ENCODE measurements around the gene CGNL1.

Gene CGNL1

DNA sequence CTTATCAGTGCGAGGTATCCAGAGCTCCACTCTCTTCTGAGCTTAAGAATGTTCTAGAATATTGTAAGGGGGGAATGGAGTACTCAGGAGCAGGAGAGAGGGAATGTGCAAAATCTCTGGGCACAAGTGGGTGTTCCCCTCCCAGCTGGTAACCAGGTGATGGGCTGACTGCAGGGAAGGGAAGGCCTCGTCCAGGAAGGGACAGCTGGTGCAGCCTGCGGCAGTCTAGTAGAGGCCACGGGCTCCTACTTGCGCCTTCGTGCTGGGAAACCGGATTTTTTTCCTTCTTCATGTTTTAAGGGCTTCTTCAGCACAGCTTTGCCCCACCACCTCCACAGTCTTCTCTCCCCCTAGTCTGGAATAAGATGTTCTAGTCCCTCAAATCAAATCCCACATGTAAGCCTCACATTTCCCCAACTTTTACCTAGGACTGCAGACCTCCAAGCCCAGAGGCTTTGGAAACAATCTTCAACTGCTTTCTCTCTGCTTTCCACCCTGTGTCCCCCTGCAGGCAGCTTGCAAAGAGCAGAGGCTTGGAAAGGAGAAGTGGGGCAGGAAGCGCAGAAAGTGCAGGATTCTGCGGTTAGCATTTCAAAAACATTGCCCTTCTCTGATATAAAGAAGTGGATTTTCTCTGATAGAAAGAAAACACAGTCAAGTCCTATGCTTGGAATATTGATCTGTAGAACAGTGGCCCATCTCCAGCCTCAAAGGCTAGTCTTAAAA, 11.9 kb upstream of the CGNL1 start:
- no peak overlapping the region for H3K9ac ChIP-seq (ENCODE audit: low read depth, low read length, poor library complexity)
- H4K8ac ChIP-seq (ENCODE audit: low read depth, low read length) = no peak overlapping the region
- no peaks in the 10 kb centered on the region for H3K36me3 ChIP-seq (replicated peaks in 1 of 2; ENCODE audit: control insufficient read depth in 2 of 2, insufficient read depth in 2 of 2, low read length in 2 of 2)
- no peak for DNase-seq (ENCODE audit: low spot score)
- no peak overlapping the region for H4K91ac ChIP-seq (ENCODE audit: low read depth, low read length, poor library complexity)
- H2AFZ ChIP-seq (ENCODE audit: low read length) = peak overlapping the region; percentile 70
- H3K18ac ChIP-seq (ENCODE audit: low read length) = peak overlapping the region; percentile 55
- no peak overlapping the region for H2AK5ac ChIP-seq (ENCODE audit: low read depth, low read length)
- H3K14ac ChIP-seq (ENCODE audit: low read length) = no peak overlapping the region
- no peak overlapping the region for H3K23ac ChIP-seq (ENCODE audit: low read depth, low read length, poor library complexity)
- no peak overlapping the region for H2BK5ac ChIP-seq (ENCODE audit: low read length)
- no peak overlapping the region for H2BK120ac ChIP-seq (ENCODE audit: low read depth, low read length)
- H3K9me3 ChIP-seq (replicated peaks in 1 of 2; ENCODE audit: control insufficient read depth in 2 of 2, insufficient read depth in 1 of 2, low read depth in 1 of 2, low read length in 2 of 2) = no peaks in the 10 kb centered on the region
- H3K4me3 ChIP-seq (ENCODE audit: low read length in 2 of 2) = no peak overlapping the region
- H2BK12ac ChIP-seq (ENCODE audit: low read length) = no peak overlapping the region
- no peak overlapping the region for H3K4ac ChIP-seq (ENCODE audit: low read length)
- no peaks in the 10 kb centered on the region for H3K79me1 ChIP-seq (ENCODE audit: low read depth, low read length)
- H3K4me1 ChIP-seq (ENCODE audit: control insufficient read depth in 2 of 2, insufficient read depth in 1 of 2, low read depth in 1 of 2, low read length in 2 of 2) = no peaks in the 10 kb centered on the region
- WGBS, 2 donors (ENCODE audit: extremely low coverage in 2 of 2, insufficient read length in 2 of 2, insufficient replicate concordance in 1 of 2) = no CpG with 5 or more reads among the region's 9 CpGs
- H3K4me2 ChIP-seq (ENCODE audit: insufficient read depth, low read length, poor library complexity, severe bottlenecking) = no peak overlapping the region
- no peak overlapping the region for H3K27ac ChIP-seq (replicated peaks; ENCODE audit: low read length)
- H2BK15ac ChIP-seq (ENCODE audit: low read length) = no peak overlapping the region
- H3K27me3 ChIP-seq (ENCODE audit: control insufficient read depth in 3 of 3, insufficient read depth in 3 of 3, low read depth in 1 of 3, low read length in 3 of 3) = no peaks in the 10 kb centered on the region

GRCh38 chr15:57367556-57367955, 8.7 kb upstream of the CGNL1 start:
- Histone ChIP-seq H3K27me3 (ENCODE audit: control insufficient read depth in 3 of 3, insufficient read depth in 3 of 3, low read depth in 1 of 3, low read length in 3 of 3) (peaks cover 0 to 6% (median 0%) of the 10 kb centered on the region in 3 experiments), H2BK120ac (ENCODE audit: low read depth, low read length) (no peak overlapping the region), H4K91ac (ENCODE audit: low read depth, low read length, poor library complexity) (no peak overlapping the region), H3K4ac (ENCODE audit: low read length) (no peak overlapping the region), H2BK12ac (ENCODE audit: low read length) (no peak overlapping the region), H3K14ac (ENCODE audit: low read length) (no peak overlapping the region), H3K4me2 (ENCODE audit: insufficient read depth, low read length, poor library complexity, severe bottlenecking) (no peak overlapping the region), H3K36me3 (replicated peaks in 1 of 2; ENCODE audit: control insufficient read depth in 2 of 2, insufficient read depth in 2 of 2, low read length in 2 of 2) (no peaks in the 10 kb centered on the region), H2BK15ac (ENCODE audit: low read length) (no peak overlapping the region), H3K23ac (ENCODE audit: low read depth, low read length, poor library complexity) (no peak overlapping the region), H2AK5ac (ENCODE audit: low read depth, low read length) (no peak overlapping the region), H3K9me3 (replicated peaks in 1 of 2; ENCODE audit: control insufficient read depth in 2 of 2, insufficient read depth in 1 of 2, low read depth in 1 of 2, low read length in 2 of 2) (no peaks in the 10 kb centered on the region), H4K8ac (ENCODE audit: low read depth, low read length) (no peak overlapping the region), H3K4me3 (ENCODE audit: low read length in 2 of 2) (no peak overlapping the region), H3K4me1 (ENCODE audit: control insufficient read depth in 2 of 2, insufficient read depth in 1 of 2, low read depth in 1 of 2, low read length in 2 of 2) (no peaks in the 10 kb centered on the region), H3K79me1 (ENCODE audit: low read depth, low read length) (no peaks in the 10 kb centered on the region), H3K18ac (ENCODE audit: low read length) (no peak overlapping the region), H2AFZ (ENCODE audit: low read length) (no peak overlapping the region), H2BK5ac (ENCODE audit: low read length) (no peak overlapping the region), H3K9ac (ENCODE audit: low read depth, low read length, poor library complexity) (no peak overlapping the region), H3K27ac (replicated peaks; ENCODE audit: low read length) (no peak overlapping the region)
- no CpG with 5 or more reads among the region's 4 CpGs for WGBS, 2 donors (ENCODE audit: extremely low coverage in 2 of 2, insufficient read length in 2 of 2, insufficient replicate concordance in 1 of 2)
- DNase-seq (ENCODE audit: low spot score) = no peak

DNA sequence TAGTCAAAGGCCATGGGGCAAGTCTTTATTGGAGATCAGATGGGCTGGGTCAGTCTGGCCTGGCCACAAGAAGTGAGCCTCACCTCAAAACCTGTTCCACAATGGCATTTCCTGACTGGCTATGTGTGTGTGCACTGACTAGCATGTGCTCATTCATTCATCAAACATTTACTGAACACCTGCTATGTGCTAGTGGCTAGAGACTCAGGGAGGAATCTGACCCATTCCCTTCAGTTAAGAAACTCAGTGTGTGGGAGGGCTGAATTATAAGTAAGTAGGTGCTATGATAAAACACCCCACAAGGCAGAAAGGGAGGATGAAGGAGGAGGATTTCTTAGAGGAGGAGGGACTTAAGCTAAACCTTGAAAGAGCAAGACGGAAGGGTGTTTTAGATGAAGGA, 5.4 kb upstream of the CGNL1 start:
- no peak overlapping the region for H3K4me2 ChIP-seq (ENCODE audit: insufficient read depth, low read length, poor library complexity, severe bottlenecking)
- no peaks in the 10 kb centered on the region for H3K9me3 ChIP-seq (replicated peaks in 1 of 2; ENCODE audit: control insufficient read depth in 2 of 2, insufficient read depth in 1 of 2, low read depth in 1 of 2, low read length in 2 of 2)
- no peak overlapping the region for H3K14ac ChIP-seq (ENCODE audit: low read length)
- no peak overlapping the region for H2BK5ac ChIP-seq (ENCODE audit: low read length)
- peaks cover 0 to 2% of the 10 kb centered on the region in 2 donors for H3K4me1 ChIP-seq (ENCODE audit: control insufficient read depth in 2 of 2, insufficient read depth in 1 of 2, low read depth in 1 of 2, low read length in 2 of 2)
- H3K79me1 ChIP-seq (ENCODE audit: low read depth, low read length) = no peaks in the 10 kb centered on the region
- H2BK12ac ChIP-seq (ENCODE audit: low read length) = no peak overlapping the region
- peak overlapping the region in 1 of 2 donors; percentile 46 for H3K4me3 ChIP-seq (ENCODE audit: low read length in 2 of 2)
- DNase-seq (ENCODE audit: low spot score) = no peak
- H3K27me3 ChIP-seq (ENCODE audit: control insufficient read depth in 3 of 3, insufficient read depth in 3 of 3, low read depth in 1 of 3, low read length in 3 of 3) = peaks cover 0 to 28% (median 0%) of the 10 kb centered on the region in 3 experiments
- no peak overlapping the region for H3K27ac ChIP-seq (replicated peaks; ENCODE audit: low read length)
- H4K91ac ChIP-seq (ENCODE audit: low read depth, low read length, poor library complexity) = no peak overlapping the region
- H2AK5ac ChIP-seq (ENCODE audit: low read depth, low read length) = no peak overlapping the region
- H3K18ac ChIP-seq (ENCODE audit: low read length) = no peak overlapping the region
- no peak overlapping the region for H4K8ac ChIP-seq (ENCODE audit: low read depth, low read length)
- H3K36me3 ChIP-seq (replicated peaks in 1 of 2; ENCODE audit: control insufficient read depth in 2 of 2, insufficient read depth in 2 of 2, low read length in 2 of 2) = no peaks in the 10 kb centered on the region
- H2AFZ ChIP-seq (ENCODE audit: low read length) = no peak overlapping the region
- H3K9ac ChIP-seq (ENCODE audit: low read depth, low read length, poor library complexity) = no peak overlapping the region
- H3K4ac ChIP-seq (ENCODE audit: low read length) = no peak overlapping the region
- WGBS, 2 donors (ENCODE audit: extremely low coverage in 2 of 2, insufficient read length in 2 of 2, insufficient replicate concordance in 1 of 2) = no CpG with 5 or more reads among the region's 1 CpG
- no peak overlapping the region for H3K23ac ChIP-seq (ENCODE audit: low read depth, low read length, poor library complexity)
- H2BK120ac ChIP-seq (ENCODE audit: low read depth, low read length) = no peak overlapping the region
- no peak overlapping the region for H2BK15ac ChIP-seq (ENCODE audit: low read length)

DNA sequence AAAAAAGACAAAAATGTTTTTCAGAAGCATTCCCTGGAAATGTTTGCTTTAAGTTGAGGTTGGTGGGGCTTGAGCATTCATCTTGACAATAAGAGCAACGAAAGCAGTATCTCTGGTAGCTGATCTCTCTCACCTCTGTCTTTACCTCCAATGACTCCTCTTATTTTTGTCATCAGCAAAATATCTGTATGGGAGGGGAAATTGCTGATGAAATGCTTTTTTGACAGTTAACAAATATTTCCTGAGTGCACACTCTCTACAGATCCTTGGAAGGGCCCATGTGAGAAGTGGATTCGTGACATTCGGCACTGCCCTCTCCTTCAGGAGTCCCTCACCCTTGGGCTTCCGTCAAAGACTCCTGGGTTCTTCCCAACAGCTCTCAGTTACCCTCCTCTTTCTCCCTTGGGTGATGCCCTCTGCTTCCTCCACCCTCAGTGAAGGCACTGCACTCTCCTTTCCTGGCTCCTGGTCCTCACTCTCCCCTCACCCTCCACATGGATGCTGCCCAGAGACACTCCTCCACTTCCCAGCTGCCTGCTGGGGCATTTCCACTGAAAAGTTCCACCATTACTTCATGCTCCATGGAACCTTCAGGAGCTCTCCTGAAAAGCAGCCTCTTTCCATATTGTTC, 2.9 kb upstream of the CGNL1 start:
- Histone ChIP-seq H3K9me3 (replicated peaks in 1 of 2; ENCODE audit: control insufficient read depth in 2 of 2, insufficient read depth in 1 of 2, low read depth in 1 of 2, low read length in 2 of 2) (no peaks in the 10 kb centered on the region), H3K27me3 (ENCODE audit: control insufficient read depth in 3 of 3, insufficient read depth in 3 of 3, low read depth in 1 of 3, low read length in 3 of 3) (peaks cover 0 to 37% (median 0%) of the 10 kb centered on the region in 3 experiments), H3K27ac (replicated peaks; ENCODE audit: low read length) (no peak overlapping the region), H2AFZ (ENCODE audit: low read length) (no peak overlapping the region), H2BK15ac (ENCODE audit: low read length) (no peak overlapping the region), H3K23ac (ENCODE audit: low read depth, low read length, poor library complexity) (no peak overlapping the region), H3K4me2 (ENCODE audit: insufficient read depth, low read length, poor library complexity, severe bottlenecking) (no peak overlapping the region), H3K4me1 (ENCODE audit: control insufficient read depth in 2 of 2, insufficient read depth in 1 of 2, low read depth in 1 of 2, low read length in 2 of 2) (peaks cover 2 to 5% of the 10 kb centered on the region in 2 donors), H3K79me1 (ENCODE audit: low read depth, low read length) (no peaks in the 10 kb centered on the region), H2AK5ac (ENCODE audit: low read depth, low read length) (no peak overlapping the region), H2BK12ac (ENCODE audit: low read length) (no peak overlapping the region), H4K91ac (ENCODE audit: low read depth, low read length, poor library complexity) (no peak overlapping the region), H2BK5ac (ENCODE audit: low read length) (no peak overlapping the region), H3K4ac (ENCODE audit: low read length) (no peak overlapping the region), H3K9ac (ENCODE audit: low read depth, low read length, poor library complexity) (no peak overlapping the region), H4K8ac (ENCODE audit: low read depth, low read length) (no peak overlapping the region), H3K14ac (ENCODE audit: low read length) (no peak overlapping the region), H3K4me3 (ENCODE audit: low read length in 2 of 2) (no peak overlapping the region), H2BK120ac (ENCODE audit: low read depth, low read length) (no peak overlapping the region), H3K36me3 (replicated peaks in 1 of 2; ENCODE audit: control insufficient read depth in 2 of 2, insufficient read depth in 2 of 2, low read length in 2 of 2) (no peaks in the 10 kb centered on the region), H3K18ac (ENCODE audit: low read length) (peak overlapping the region; percentile 40)
- no CpG with 5 or more reads among the region's 4 CpGs for WGBS, 2 donors (ENCODE audit: extremely low coverage in 2 of 2, insufficient read length in 2 of 2, insufficient replicate concordance in 1 of 2)
- DNase-seq (ENCODE audit: low spot score) = no peak
